K562 (cell line): ENCODE measurements around the gene FREM1. TPM values are rescaled to one million over a fixed set of nuclear protein-coding genes. Genes with fewer than 3 reads are reported as not detected.

Source experiments
- ATAC-seq: fragments of 200-7000 bp; cut with Tn5 transposase; 3 replicates; pipeline ENCODE4 v1.9.1; 2020; ENCODE audit warnings: moderate library complexity
- BruUV-seq: library from RNA; stranded (reverse); fragments of 400-500 nt; replicated peaks from 2 replicates; lab custom pipeline; 2021; lab: Mats Ljungman, UMichigan
- CTCF ChIA-PET: fragments of 300-600 bp; formaldehyde crosslinking; extraction: SDS; loops from one replicate; lab custom pipeline; 2021; ENCODE audit warnings: low intra/inter-chr PET ratio; lab: Yijun Ruan, JAX
- POLR2A ChIA-PET: fragments of 300-600, 350-650 bp; sonication (Branson Sonifier 250); formaldehyde crosslinking; extraction: SDS; loops from one replicate; lab custom pipeline; 2021; ENCODE audit warnings: antibody characterized with exemption, inconsistent platforms; lab: Yijun Ruan, JAX
- DNase-seq, 4 experiments: peaks; one replicate each; pipeline versions ENCODE4 v3.0.0 to v3.0.0-alpha.2; 2011 to 2018; ENCODE audit warnings: low spot score in 3 of 4, mixed read lengths in 3 of 4; ENCODE audit errors: extremely low read depth in 1 of 4
- FAIRE-seq: peaks from 2 replicates; lab custom pipeline; 2011; peaks lifted over from hg19 to GRCh38; lab: Jason Lieb, UNC
- H2AFZ ChIP-seq: 2 replicates; pipeline ENCODE4 v1.6.0; 2011; ENCODE audit warnings: low read depth, low read length, control low read depth, inconsistent platforms
- H3K27ac ChIP-seq: fragments of 200-600 bp; 3 replicates; pipeline ENCODE4 v1.8.0; 2011; ENCODE audit warnings: low read depth, mild to moderate bottlenecking, control low read depth, inconsistent platforms, low read length, moderate library complexity, mixed read lengths; ENCODE audit errors: extremely low read depth
- H3K27me3 ChIP-seq, 2 experiments: fragments of 300-600 bp in 1 of 2; 2 replicates in 1 of 2; 3 replicates in 1 of 2; pipeline versions ENCODE4 v1.6.0 to v1.8.0; 2011; ENCODE audit warnings: inconsistent platforms in 2 of 2, low read length in 2 of 2, mild to moderate bottlenecking in 1 of 2, mixed read lengths in 1 of 2, moderate library complexity in 1 of 2; ENCODE audit not compliant: control insufficient read depth in 2 of 2, insufficient read depth in 2 of 2
- H3K36me3 ChIP-seq: fragments of 300-600 bp; 3 replicates; pipeline ENCODE4 v1.8.0; 2011; ENCODE audit warnings: mild to moderate bottlenecking, low read length, inconsistent platforms; ENCODE audit not compliant: control insufficient read depth, insufficient read depth
- H3K4me1 ChIP-seq, 2 experiments: fragments of 200-600 bp in 1 of 2; replicated peaks in 1 of 2; 2 replicates in 1 of 2; 3 replicates in 1 of 2; pipeline versions ENCODE4 v1.5.1 to v1.8.0; 2011; ENCODE audit warnings: inconsistent platforms in 2 of 2, low read length in 2 of 2, mild to moderate bottlenecking in 1 of 2, mixed read lengths in 1 of 2, moderate library complexity in 1 of 2; ENCODE audit not compliant: control insufficient read depth in 2 of 2, insufficient read depth in 2 of 2
- H3K4me2 ChIP-seq: 2 replicates; pipeline ENCODE4 v1.6.1; 2011; ENCODE audit warnings: low read length, control low read depth, inconsistent platforms, mixed read lengths; ENCODE audit not compliant: insufficient read depth
- H3K4me3 ChIP-seq: fragments of 200-600 bp; sonication (generic), shearing (Covaris generic); 2 replicates; pipeline ENCODE4 v1.5.1; 2016; ENCODE audit warnings: control low read depth, inconsistent platforms
- H3K79me2 ChIP-seq: fragments of 200-600 bp; 3 replicates; pipeline ENCODE4 v1.8.0; 2011; ENCODE audit warnings: low read length, inconsistent platforms; ENCODE audit not compliant: control insufficient read depth, insufficient read depth
- H3K9ac ChIP-seq, 2 experiments: 2 replicates each; pipeline versions ENCODE4 v1.6.0 to v1.6.1; 2011; ENCODE audit warnings: low read depth in 2 of 2, low read length in 2 of 2, control low read depth in 1 of 2, inconsistent platforms in 1 of 2, mild to moderate bottlenecking in 1 of 2, mixed read lengths in 1 of 2; ENCODE audit not compliant: insufficient read depth in 1 of 2
- H3K9me1 ChIP-seq: one replicate; pipeline ENCODE4 v1.6.0; 2011; ENCODE audit warnings: inconsistent platforms, mild to moderate bottlenecking, low read length, moderate library complexity; ENCODE audit not compliant: control insufficient read depth, insufficient read depth
- H3K9me3 ChIP-seq: replicated peaks from 2 replicates; pipeline ENCODE4 v1.5.1; 2011; ENCODE audit warnings: low read depth, low read length, inconsistent platforms; ENCODE audit not compliant: control insufficient read depth, insufficient read depth
- H4K20me1 ChIP-seq: replicated peaks from 2 replicates; pipeline ENCODE4 v1.6.1; 2011; ENCODE audit warnings: low read length, inconsistent platforms, mixed read lengths; ENCODE audit not compliant: control insufficient read depth, insufficient read depth
- CBX3 ChIP-seq, 2 experiments: IDR thresholded peaks; 1 replicate in 1 of 2; 2 replicates in 1 of 2; pipeline ENCODE4 v1.6.1; 2012; ENCODE audit warnings: inconsistent platforms in 2 of 2, low read length in 2 of 2, borderline replicate concordance in 1 of 2, control low read depth in 1 of 2
- WGBS: fragments of 100-300 bp; shearing (Covaris generic); methylation state at CpG from one replicate; pipeline ENCODE4 v1.1.6; 2016; ENCODE audit warnings: low coverage, mixed read lengths; ENCODE audit not compliant: insufficient coverage; ENCODE audit errors: missing lambda C conversion rate; 5-methylcytosine and 5-hydroxymethylcytosine counted together
- in situ Hi-C: fragments of 300-500 bp; cut with MboI; formaldehyde crosslinking; loops from 4 replicates; pipeline ENCODE4 v1.15.0; 2018; ENCODE audit warnings: inconsistent platforms, mixed read lengths
- intact Hi-C: fragments of 100-400 bp; cut with micrococcal nuclease; formaldehyde crosslinking; loops from 2 replicates; pipeline ENCODE4 v1.14.2; 2022
- polyA plus RNA-seq, 8 experiments: library from polyadenylated mRNA; depleted of rRNA in 4 of 8; stranded (reverse) in 5 of 8; unstranded in 3 of 8; fragments of >200 nt; fragmentation: Nextera tagmentation in 2 of 8; fragmentation: Illumina TruSeq in 1 of 8; extraction: Ambion mirVana in 2 of 8; extraction: Trizol in 1 of 8; gene quantifications; 2 replicates each; pipeline versions ENCODE4 v1.2.1 to v1.2.3, GENCODE V29; 2011 to 2014; ENCODE audit warnings: inconsistent platforms in 1 of 8, missing spikeins in 1 of 8
- total RNA-seq, 7 experiments: library from RNA; depleted of rRNA in 6 of 7; stranded (reverse); fragments of >200 nt in 6 of 7; fragmentation: Illumina TruSeq in 2 of 7; extraction: Trizol in 2 of 7; gene quantifications; 2 replicates each; pipeline versions ENCODE4 v1.2.1 to v1.2.3, GENCODE V29; 2011 to 2021; ENCODE audit warnings: low replicate concordance in 1 of 7
- TF ChIP-seq, protein P1 (sequence below): fragments of 450-650 bp; IDR thresholded peaks from one replicate; pipeline ENCODE4 v1.6.1; 2018; ENCODE audit warnings: mild to moderate bottlenecking, moderate library complexity; ENCODE audit not compliant: partially characterized antibody
- TF ChIP-seq, protein P2 (sequence below): sonication (generic); formaldehyde crosslinking; IDR thresholded peaks from 2 replicates; pipeline ENCODE4 v1.4.0; 2020; ENCODE audit warnings: mild to moderate bottlenecking, missing genetic modification reagents
- TF ChIP-seq, protein P3 (sequence below): fragments of 250-450 bp; sonication (Bioruptor Pico); IDR thresholded peaks from 2 replicates; pipeline ENCODE4 v1.5.0; 2020; ENCODE audit warnings: mild to moderate bottlenecking, borderline replicate concordance
- TF ChIP-seq, protein P4 (sequence below): fragments of 450-650 bp; IDR thresholded peaks from 2 replicates; pipeline ENCODE4 v1.6.1; 2014; ENCODE audit warnings: low read depth, mild to moderate bottlenecking, moderate library complexity, borderline replicate concordance
- TF ChIP-seq, protein P5 (sequence below), 2 experiments: fragments of 450-650 bp in 1 of 2; IDR thresholded peaks; 2 replicates each; pipeline ENCODE4 v1.6.1; 2011 to 2017; ENCODE audit warnings: low read depth in 2 of 2, antibody characterized with exemption in 1 of 2, borderline replicate concordance in 1 of 2, low read length in 1 of 2, mild to moderate bottlenecking in 1 of 2, mixed read lengths in 1 of 2; ENCODE audit not compliant: control insufficient read depth in 1 of 2

The FREM1 gene
- total and polyA plus RNA-seq, 9 of the 15 experiments (the other 6 are each of a cell fraction or from before 2014, with no cell fraction given) = 0.03 to 0.24 (median 0.13) TPM; not detected in 2

DNA sequence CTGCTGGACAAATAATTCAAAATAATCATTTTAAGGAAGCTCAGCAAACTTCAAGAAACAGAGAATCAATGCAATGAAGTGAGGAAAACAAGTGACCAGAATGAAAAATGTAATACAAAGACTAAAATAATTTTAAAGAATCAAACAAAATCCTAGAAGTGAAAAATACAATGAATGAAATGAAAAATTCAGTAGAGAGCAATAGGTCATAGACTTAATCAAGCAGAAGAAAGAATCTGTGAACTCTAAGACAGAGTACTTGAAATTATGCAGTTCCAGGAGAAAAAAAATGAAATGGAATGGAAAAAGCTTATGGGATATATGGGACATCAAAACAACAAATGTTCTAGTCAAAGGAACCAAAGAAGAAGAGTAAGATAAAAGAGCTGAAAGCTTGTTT, 205.1 kb downstream of the FREM1 start (continued):
- TF ChIP-seq, protein P1, sequence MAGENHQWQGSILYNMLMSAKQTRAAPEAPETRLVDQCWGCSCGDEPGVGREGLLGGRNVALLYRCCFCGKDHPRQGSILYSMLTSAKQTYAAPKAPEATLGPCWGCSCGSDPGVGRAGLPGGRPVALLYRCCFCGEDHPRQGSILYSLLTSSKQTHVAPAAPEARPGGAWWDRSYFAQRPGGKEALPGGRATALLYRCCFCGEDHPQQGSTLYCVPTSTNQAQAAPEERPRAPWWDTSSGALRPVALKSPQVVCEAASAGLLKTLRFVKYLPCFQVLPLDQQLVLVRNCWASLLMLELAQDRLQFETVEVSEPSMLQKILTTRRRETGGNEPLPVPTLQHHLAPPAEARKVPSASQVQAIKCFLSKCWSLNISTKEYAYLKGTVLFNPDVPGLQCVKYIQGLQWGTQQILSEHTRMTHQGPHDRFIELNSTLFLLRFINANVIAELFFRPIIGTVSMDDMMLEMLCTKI = no peak
- TF ChIP-seq, all 486 proteins: peak for 0

DNA sequence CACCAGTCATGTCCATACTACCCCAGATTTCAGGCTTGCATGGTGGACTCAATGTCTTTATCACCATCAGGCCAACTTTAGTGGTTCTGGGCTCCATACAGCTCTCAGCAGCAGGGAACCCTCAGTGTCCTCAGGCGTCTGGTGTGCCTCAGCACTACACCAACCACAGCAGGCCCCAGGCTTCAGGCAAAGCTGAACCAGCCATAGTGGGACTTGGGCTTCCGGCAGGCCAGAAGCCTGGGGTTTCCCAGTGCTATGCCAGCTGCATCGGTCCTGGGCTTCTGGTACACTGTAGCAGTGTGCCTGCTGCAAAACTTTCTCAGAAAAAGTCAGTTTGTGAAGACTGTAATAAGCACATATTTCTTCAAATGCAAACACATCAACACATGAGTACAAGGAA, 205.9 kb downstream of the FREM1 start:
- Histone ChIP-seq H3K36me3 (no peaks in the 10 kb centered on the region), H3K9me1 (no peaks in the 10 kb centered on the region), H3K9me3 (no peaks in the 10 kb centered on the region), H2AFZ (no peak overlapping the region), H4K20me1 (no peaks in the 10 kb centered on the region), H3K79me2 (no peaks in the 10 kb centered on the region), H3K4me2 (no peak overlapping the region), H3K27ac (no peak overlapping the region), H3K4me1 (no peaks in the 10 kb centered on the region), H3K27me3 (no peaks in the 10 kb centered on the region), H3K9ac (no peak overlapping the region), H3K4me3 (no peak overlapping the region)
- no TSS peak for BruUV-seq
- FAIRE-seq (no peak), DNase-seq (no peak), ATAC-seq (no peak)
- intact Hi-C loops (no loop called here), in situ Hi-C loops (no loop called here)
- CTCF ChIA-PET = no interaction called here
- POLR2A ChIA-PET = no interaction called here
- WGBS = 0% methylated on average over 3 of the region's 3 CpGs
- TF ChIP-seq, protein P2, sequence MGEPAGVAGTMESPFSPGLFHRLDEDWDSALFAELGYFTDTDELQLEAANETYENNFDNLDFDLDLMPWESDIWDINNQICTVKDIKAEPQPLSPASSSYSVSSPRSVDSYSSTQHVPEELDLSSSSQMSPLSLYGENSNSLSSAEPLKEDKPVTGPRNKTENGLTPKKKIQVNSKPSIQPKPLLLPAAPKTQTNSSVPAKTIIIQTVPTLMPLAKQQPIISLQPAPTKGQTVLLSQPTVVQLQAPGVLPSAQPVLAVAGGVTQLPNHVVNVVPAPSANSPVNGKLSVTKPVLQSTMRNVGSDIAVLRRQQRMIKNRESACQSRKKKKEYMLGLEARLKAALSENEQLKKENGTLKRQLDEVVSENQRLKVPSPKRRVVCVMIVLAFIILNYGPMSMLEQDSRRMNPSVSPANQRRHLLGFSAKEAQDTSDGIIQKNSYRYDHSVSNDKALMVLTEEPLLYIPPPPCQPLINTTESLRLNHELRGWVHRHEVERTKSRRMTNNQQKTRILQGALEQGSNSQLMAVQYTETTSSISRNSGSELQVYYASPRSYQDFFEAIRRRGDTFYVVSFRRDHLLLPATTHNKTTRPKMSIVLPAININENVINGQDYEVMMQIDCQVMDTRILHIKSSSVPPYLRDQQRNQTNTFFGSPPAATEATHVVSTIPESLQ (CRISPR knock-in tag) = no peak
- TF ChIP-seq, protein P3, sequence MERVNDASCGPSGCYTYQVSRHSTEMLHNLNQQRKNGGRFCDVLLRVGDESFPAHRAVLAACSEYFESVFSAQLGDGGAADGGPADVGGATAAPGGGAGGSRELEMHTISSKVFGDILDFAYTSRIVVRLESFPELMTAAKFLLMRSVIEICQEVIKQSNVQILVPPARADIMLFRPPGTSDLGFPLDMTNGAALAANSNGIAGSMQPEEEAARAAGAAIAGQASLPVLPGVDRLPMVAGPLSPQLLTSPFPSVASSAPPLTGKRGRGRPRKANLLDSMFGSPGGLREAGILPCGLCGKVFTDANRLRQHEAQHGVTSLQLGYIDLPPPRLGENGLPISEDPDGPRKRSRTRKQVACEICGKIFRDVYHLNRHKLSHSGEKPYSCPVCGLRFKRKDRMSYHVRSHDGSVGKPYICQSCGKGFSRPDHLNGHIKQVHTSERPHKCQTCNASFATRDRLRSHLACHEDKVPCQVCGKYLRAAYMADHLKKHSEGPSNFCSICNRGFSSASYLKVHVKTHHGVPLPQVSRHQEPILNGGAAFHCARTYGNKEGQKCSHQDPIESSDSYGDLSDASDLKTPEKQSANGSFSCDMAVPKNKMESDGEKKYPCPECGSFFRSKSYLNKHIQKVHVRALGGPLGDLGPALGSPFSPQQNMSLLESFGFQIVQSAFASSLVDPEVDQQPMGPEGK (CRISPR knock-in tag) = no peak
- TF ChIP-seq, protein P4, sequence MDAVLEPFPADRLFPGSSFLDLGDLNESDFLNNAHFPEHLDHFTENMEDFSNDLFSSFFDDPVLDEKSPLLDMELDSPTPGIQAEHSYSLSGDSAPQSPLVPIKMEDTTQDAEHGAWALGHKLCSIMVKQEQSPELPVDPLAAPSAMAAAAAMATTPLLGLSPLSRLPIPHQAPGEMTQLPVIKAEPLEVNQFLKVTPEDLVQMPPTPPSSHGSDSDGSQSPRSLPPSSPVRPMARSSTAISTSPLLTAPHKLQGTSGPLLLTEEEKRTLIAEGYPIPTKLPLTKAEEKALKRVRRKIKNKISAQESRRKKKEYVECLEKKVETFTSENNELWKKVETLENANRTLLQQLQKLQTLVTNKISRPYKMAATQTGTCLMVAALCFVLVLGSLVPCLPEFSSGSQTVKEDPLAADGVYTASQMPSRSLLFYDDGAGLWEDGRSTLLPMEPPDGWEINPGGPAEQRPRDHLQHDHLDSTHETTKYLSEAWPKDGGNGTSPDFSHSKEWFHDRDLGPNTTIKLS = no peak
- TF ChIP-seq, protein P5, sequence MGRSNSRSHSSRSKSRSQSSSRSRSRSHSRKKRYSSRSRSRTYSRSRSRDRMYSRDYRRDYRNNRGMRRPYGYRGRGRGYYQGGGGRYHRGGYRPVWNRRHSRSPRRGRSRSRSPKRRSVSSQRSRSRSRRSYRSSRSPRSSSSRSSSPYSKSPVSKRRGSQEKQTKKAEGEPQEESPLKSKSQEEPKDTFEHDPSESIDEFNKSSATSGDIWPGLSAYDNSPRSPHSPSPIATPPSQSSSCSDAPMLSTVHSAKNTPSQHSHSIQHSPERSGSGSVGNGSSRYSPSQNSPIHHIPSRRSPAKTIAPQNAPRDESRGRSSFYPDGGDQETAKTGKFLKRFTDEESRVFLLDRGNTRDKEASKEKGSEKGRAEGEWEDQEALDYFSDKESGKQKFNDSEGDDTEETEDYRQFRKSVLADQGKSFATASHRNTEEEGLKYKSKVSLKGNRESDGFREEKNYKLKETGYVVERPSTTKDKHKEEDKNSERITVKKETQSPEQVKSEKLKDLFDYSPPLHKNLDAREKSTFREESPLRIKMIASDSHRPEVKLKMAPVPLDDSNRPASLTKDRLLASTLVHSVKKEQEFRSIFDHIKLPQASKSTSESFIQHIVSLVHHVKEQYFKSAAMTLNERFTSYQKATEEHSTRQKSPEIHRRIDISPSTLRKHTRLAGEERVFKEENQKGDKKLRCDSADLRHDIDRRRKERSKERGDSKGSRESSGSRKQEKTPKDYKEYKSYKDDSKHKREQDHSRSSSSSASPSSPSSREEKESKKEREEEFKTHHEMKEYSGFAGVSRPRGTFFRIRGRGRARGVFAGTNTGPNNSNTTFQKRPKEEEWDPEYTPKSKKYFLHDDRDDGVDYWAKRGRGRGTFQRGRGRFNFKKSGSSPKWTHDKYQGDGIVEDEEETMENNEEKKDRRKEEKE (IDR thresholded peaks at IDR 0.05; ENCODE audit: borderline replicate concordance in 1 of 2, control insufficient read depth in 1 of 2, low read depth in 2 of 2, low read length in 1 of 2) = no peak
- no peak for TF ChIP-seq CBX3 (IDR thresholded peaks at IDR 0.05; ENCODE audit: borderline replicate concordance in 1 of 2, low read length in 2 of 2)
